ENCODE results near the gene RLN2.

The RLN2 gene

DNA sequence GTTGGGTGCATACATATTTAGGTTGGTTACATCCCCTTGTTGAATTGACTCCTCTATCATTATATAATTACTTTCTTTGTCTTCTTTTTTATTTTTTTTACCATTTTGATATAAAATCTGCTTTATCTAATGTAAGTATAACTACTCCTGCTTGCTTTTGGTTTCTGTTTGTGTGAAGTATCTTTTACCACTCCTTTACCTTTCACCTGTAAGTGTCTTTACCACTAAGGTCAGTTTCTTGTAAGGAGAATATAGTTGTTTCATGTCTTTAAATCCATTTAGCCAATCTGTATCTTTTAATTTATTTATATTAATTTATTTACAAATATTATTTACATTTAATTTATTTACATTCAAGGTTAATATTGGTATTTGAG, 40.3 kb downstream of the RLN2 start:
- H3K9me3 ChIP-seq (ENCODE audit: control insufficient read depth in 1 of 2, low read length in 2 of 2): no peaks in the 10 kb centered on the region

DNA sequence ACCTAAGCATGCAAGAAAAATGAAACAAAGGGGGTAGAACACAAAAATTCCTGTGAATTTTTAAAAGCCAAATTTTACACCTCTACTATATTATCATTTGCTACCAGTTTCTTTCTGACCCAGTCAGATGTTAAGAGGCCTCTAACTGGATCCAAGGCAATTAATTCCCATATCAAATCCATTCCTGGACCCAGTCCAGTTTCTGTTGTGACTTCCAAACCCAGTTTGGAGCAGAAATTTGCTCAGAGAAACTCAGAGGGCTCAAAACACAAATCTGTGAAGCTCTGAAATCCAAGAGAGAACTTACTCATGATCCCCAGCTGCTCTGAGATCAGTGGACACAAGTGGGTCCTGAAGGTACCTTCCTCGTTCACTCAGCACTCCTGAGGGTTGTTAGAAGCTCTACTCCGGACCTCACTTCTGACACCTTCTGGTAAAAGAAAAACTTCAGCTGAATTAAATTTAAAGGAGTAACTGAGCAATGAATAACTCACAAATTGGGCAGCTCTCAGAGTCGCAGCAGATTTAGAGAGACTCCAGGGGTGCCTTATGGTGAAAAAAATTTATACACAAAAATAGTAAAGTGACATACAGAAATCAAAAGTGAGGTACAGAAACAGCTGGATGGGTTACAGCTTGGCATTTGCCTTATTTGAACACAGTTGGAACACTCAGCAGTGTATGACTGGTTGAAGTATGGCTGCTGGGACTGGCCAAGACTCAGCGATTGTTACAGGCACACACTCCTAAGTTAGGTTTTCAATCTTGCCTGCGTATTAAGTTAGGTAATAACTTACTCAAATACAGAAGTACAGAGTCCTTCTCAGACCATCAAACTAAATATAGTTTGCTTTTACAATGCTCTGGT, 40.9 kb downstream of the RLN2 start:
- Histone ChIP-seq H3K36me3 (ENCODE audit: control insufficient read depth in 1 of 2, insufficient read depth in 2 of 2, low read length in 2 of 2) (no peaks in the 10 kb centered on the region), H3K27ac (ENCODE audit: low read length) (no peak overlapping the region), H3K4me3 (ENCODE audit: low read depth in 1 of 2, low read length in 2 of 2) (no peak overlapping the region), H3K9me3 (ENCODE audit: control insufficient read depth in 1 of 2, low read length in 2 of 2) (no peaks in the 10 kb centered on the region), H3K4me1 (ENCODE audit: control insufficient read depth in 1 of 2, insufficient read depth in 2 of 2, low read length in 2 of 2) (no peaks in the 10 kb centered on the region), H3K27me3 (ENCODE audit: low read depth, low read length) (no peaks in the 10 kb centered on the region)

More for the DNA sequence above, 40.3 kb downstream of the RLN2 start:
- H3K4me1 ChIP-seq (ENCODE audit: control insufficient read depth in 1 of 2, insufficient read depth in 2 of 2, low read length in 2 of 2): no peaks in the 10 kb centered on the region
- H3K27ac ChIP-seq (ENCODE audit: low read length): no peak overlapping the region
- H3K36me3 ChIP-seq (ENCODE audit: control insufficient read depth in 1 of 2, insufficient read depth in 2 of 2, low read length in 2 of 2): no peaks in the 10 kb centered on the region
- no peaks in the 10 kb centered on the region for H3K27me3 ChIP-seq (ENCODE audit: low read depth, low read length)
- no peak overlapping the region for H3K4me3 ChIP-seq (ENCODE audit: low read depth in 1 of 2, low read length in 2 of 2)
